GM12878 (cell line): ENCODE data around the gene APOBEC3C. TPM values are rescaled to one million over a fixed set of nuclear protein-coding genes. Genes with fewer than 3 reads are reported as not detected.

Experiments
- ATAC-seq: fragments of 200-7000 bp; cut with Tn5 transposase; 3 replicates; pipeline ENCODE4 v1.9.1; 2020; ENCODE audit warnings: mild to moderate bottlenecking, moderate library complexity
- BruUV-seq: library from RNA; stranded (reverse); fragments of 400-500 nt; replicated peaks from 2 replicates; lab custom pipeline; 2021; lab: Mats Ljungman, UMichigan
- CTCF ChIA-PET: fragments of 300-600 bp; sonication (Branson Sonifier 250); formaldehyde crosslinking; extraction: SDS; loops from one replicate; lab custom pipeline; 2021; ENCODE audit warnings: inconsistent platforms; lab: Yijun Ruan, JAX
- POLR2A ChIA-PET: fragments of 350-600 bp; formaldehyde crosslinking; extraction: SDS; loops from one replicate; lab custom pipeline; 2021; ENCODE audit warnings: inconsistent platforms; lab: Charles Lee
- RAD21 ChIA-PET: fragments of 300-600 bp; sonication (Branson Sonifier 250); formaldehyde crosslinking; loops from one replicate; lab custom pipeline; 2023; ENCODE audit warnings: antibody characterized with exemption; ENCODE audit not compliant: unreplicated experiment; lab: Charles Lee
- SMC1A ChIA-PET: fragments of 300-600 bp; sonication (Branson Sonifier 250); formaldehyde crosslinking; loops from one replicate; lab custom pipeline; 2023; ENCODE audit not compliant: unreplicated experiment, uncharacterized antibody; lab: Charles Lee
- DNase-seq: peaks from one replicate; pipeline ENCODE4 v3.0.0-alpha.2; 2011; ENCODE audit warnings: low read depth, low spot score
- FAIRE-seq: peaks from 3 replicates; lab custom pipeline; 2011; peaks lifted over from hg19 to GRCh38; lab: Jason Lieb, UNC
- H2AFZ ChIP-seq: 2 replicates; pipeline ENCODE4 v1.6.0; 2011; ENCODE audit warnings: low read depth, low read length, control low read depth; ENCODE audit not compliant: control insufficient read depth
- H3K27ac ChIP-seq: 2 replicates; pipeline ENCODE4 v1.5.1; 2011; ENCODE audit warnings: control low read depth; ENCODE audit not compliant: control insufficient read depth, insufficient read depth
- H3K27me3 ChIP-seq, 2 experiments: replicated peaks in 1 of 2; 2 replicates each; pipeline versions ENCODE4 v1.6.0 to v1.6.1; 2011; ENCODE audit warnings: low read length in 1 of 2; ENCODE audit not compliant: control insufficient read depth in 2 of 2, insufficient read depth in 2 of 2
- H3K36me3 ChIP-seq, 2 experiments: 2 replicates each; pipeline ENCODE4 v1.5.1; 2011; ENCODE audit warnings: low read length in 1 of 2; ENCODE audit not compliant: control insufficient read depth in 2 of 2, insufficient read depth in 2 of 2
- H3K4me1 ChIP-seq: 2 replicates; pipeline ENCODE4 v1.6.1; 2011; ENCODE audit warnings: mild to moderate bottlenecking, low read length, moderate library complexity, mixed read lengths; ENCODE audit not compliant: control insufficient read depth, insufficient read depth
- H3K4me2 ChIP-seq: 2 replicates; pipeline ENCODE4 v1.6.0; 2011; ENCODE audit warnings: control low read depth; ENCODE audit not compliant: control insufficient read depth, insufficient read depth
- H3K4me3 ChIP-seq: fragments of 200-600 bp; sonication (generic); 2 replicates; pipeline ENCODE4 v1.5.1; 2016
- H3K79me2 ChIP-seq: 2 replicates; pipeline ENCODE4 v1.6.0; 2011; ENCODE audit warnings: low read length; ENCODE audit not compliant: control insufficient read depth, insufficient read depth
- H3K9ac ChIP-seq: 2 replicates; pipeline ENCODE4 v1.8.0; 2011; ENCODE audit warnings: low read length, control low read depth, mixed read lengths; ENCODE audit not compliant: control insufficient read depth, insufficient read depth
- H3K9me3 ChIP-seq: replicated peaks from 3 replicates; pipeline ENCODE4 v1.5.1; 2011; ENCODE audit warnings: mild to moderate bottlenecking, low read length; ENCODE audit not compliant: control insufficient read depth, insufficient read depth
- H4K20me1 ChIP-seq: 2 replicates; pipeline ENCODE4 v1.6.0; 2011; ENCODE audit not compliant: control insufficient read depth, insufficient read depth
- BACH1 ChIP-seq: fragments of 450-650 bp; IDR thresholded peaks from 2 replicates; pipeline ENCODE4 v1.6.1; 2017; ENCODE audit warnings: mild to moderate bottlenecking, borderline replicate concordance
- EED ChIP-seq: sonication (generic); IDR thresholded peaks from 2 replicates; pipeline ENCODE4 v1.6.1; 2016; ENCODE audit warnings: antibody characterized with exemption, low read depth
- ESRRA ChIP-seq: IDR thresholded peaks from 2 replicates; pipeline ENCODE4 v1.6.1; 2012; ENCODE audit warnings: mild to moderate bottlenecking, low read length, improper control_type of control experiment
- GATAD2B ChIP-seq: fragments of 450-650 bp; conservative IDR thresholded peaks from 2 replicates; pipeline ENCODE4 v1.6.1; 2017; ENCODE audit warnings: low read depth, mild to moderate bottlenecking, moderate library complexity
- IKZF1 ChIP-seq: fragments of 450-650 bp; conservative IDR thresholded peaks from 2 replicates; pipeline ENCODE4 v1.6.1; 2017; ENCODE audit warnings: antibody characterized with exemption, mild to moderate bottlenecking
- MEF2B ChIP-seq: fragments of 450-650 bp; IDR thresholded peaks from 2 replicates; pipeline ENCODE4 v1.6.1; 2018; ENCODE audit warnings: mild to moderate bottlenecking, moderate library complexity; ENCODE audit not compliant: partially characterized antibody, poor library complexity, severe bottlenecking
- MTA2 ChIP-seq: fragments of 450-650 bp; IDR thresholded peaks from 2 replicates; pipeline ENCODE4 v1.6.1; 2016; ENCODE audit warnings: low read depth, mild to moderate bottlenecking, moderate library complexity
- MXI1 ChIP-seq: fragments of 150-350 bp; IDR thresholded peaks from 2 replicates; pipeline ENCODE4 v1.6.1; 2011; ENCODE audit warnings: low read depth, mild to moderate bottlenecking, inconsistent platforms, low read length, improper control_type of control experiment
- MYC ChIP-seq: IDR thresholded peaks from 2 replicates; pipeline ENCODE4 v1.6.1; 2011; ENCODE audit warnings: mild to moderate bottlenecking, low read length, moderate library complexity, inconsistent platforms; ENCODE audit not compliant: insufficient read depth, insufficient replicate concordance, insufficient read length, severe bottlenecking
- NFYB ChIP-seq: IDR thresholded peaks from 2 replicates; pipeline ENCODE4 v1.6.1; 2011; ENCODE audit warnings: low read depth, mild to moderate bottlenecking, low read length, improper control_type of control experiment, moderate library complexity; ENCODE audit not compliant: insufficient read depth
- NR2C2 ChIP-seq: IDR thresholded peaks from 2 replicates; pipeline ENCODE4 v1.6.1; 2011; ENCODE audit warnings: borderline replicate concordance, low read depth; ENCODE audit not compliant: control insufficient read depth, insufficient read length
- PAX5 ChIP-seq: IDR thresholded peaks from 2 replicates; pipeline ENCODE4 v1.6.1; 2011; ENCODE audit warnings: low read depth, low read length, borderline replicate concordance
- PAX8 ChIP-seq: fragments of 450-650 bp; IDR thresholded peaks from 2 replicates; pipeline ENCODE4 v1.6.1; 2017; ENCODE audit warnings: mild to moderate bottlenecking, moderate library complexity
- POLR2AphosphoS2 ChIP-seq: IDR thresholded peaks from 2 replicates; pipeline ENCODE4 v1.6.1; 2011; ENCODE audit warnings: low read depth, mild to moderate bottlenecking, low read length, improper control_type of control experiment, moderate library complexity
- RB1 ChIP-seq: fragments of 450-650 bp; formaldehyde crosslinking; IDR thresholded peaks from 2 replicates; pipeline ENCODE4 v1.6.1; 2017; ENCODE audit warnings: mild to moderate bottlenecking, borderline replicate concordance
- RELA ChIP-seq: fragments of 450-650 bp; IDR thresholded peaks from 2 replicates; pipeline ENCODE4 v1.8.0; 2014; ENCODE audit warnings: borderline replicate concordance; ENCODE audit not compliant: partially characterized antibody
- SMARCA5 ChIP-seq: fragments of 450-650 bp; IDR thresholded peaks from 2 replicates; pipeline ENCODE4 v1.6.1; 2017; ENCODE audit warnings: mild to moderate bottlenecking
- SREBF2 ChIP-seq: IDR thresholded peaks from 2 replicates; pipeline ENCODE4 v1.6.1; 2012; ENCODE audit warnings: mild to moderate bottlenecking, low read length
- ZZZ3 ChIP-seq: IDR thresholded peaks from 2 replicates; pipeline ENCODE4 v1.6.1; 2011; ENCODE audit warnings: low read depth; ENCODE audit not compliant: control insufficient read depth, insufficient read length
- WGBS: methylation state at CpG from one replicate; pipeline ENCODE4 v1.1.6; 2016; ENCODE audit warnings: low lambda C conversion rate; ENCODE audit not compliant: insufficient replicate concordance, insufficient coverage; ENCODE audit errors: missing lambda C conversion rate; 5-methylcytosine and 5-hydroxymethylcytosine counted together
- in situ Hi-C: fragments of 300-500 bp; cut with MboI; formaldehyde crosslinking; loops from 9 replicates; pipeline ENCODE4 v1.14.3; 2018; ENCODE audit warnings: mixed read lengths
- intact Hi-C: fragments of 100-400 bp; cut with micrococcal nuclease; formaldehyde crosslinking; loops from one replicate; pipeline ENCODE4 v1.14.2; 2022; ENCODE audit not compliant: unreplicated experiment
- polyA plus RNA-seq, 11 experiments: library from polyadenylated mRNA; depleted of rRNA in 4 of 11; unstranded in 6 of 11; stranded (reverse) in 5 of 11; fragments of >200 nt; fragmentation: Nextera tagmentation in 4 of 11; fragmentation: Illumina TruSeq in 1 of 11; extraction: Ambion mirVana in 4 of 11; extraction: Trizol in 1 of 11; gene quantifications; 1 replicate in 1 of 11; 2 replicates in 10 of 11; pipeline versions ENCODE4 v1.2.1 to v1.2.3, GENCODE V29; 2011 to 2016; ENCODE audit warnings: inconsistent platforms in 2 of 11, missing spikeins in 2 of 11, low read depth in 1 of 11
- total RNA-seq, 4 experiments: library from RNA; depleted of rRNA in 3 of 4; stranded (reverse); fragments of >200 nt in 3 of 4; fragmentation: Illumina TruSeq in 1 of 4; extraction: Trizol in 1 of 4; gene quantifications; 2 replicates each; pipeline versions ENCODE4 v1.2.1 to v1.2.3, GENCODE V29; 2013 to 2021
- TF ChIP-seq, protein P1 (sequence below): fragments of 450-650 bp; IDR thresholded peaks from 2 replicates; pipeline ENCODE4 v1.6.1; 2017; ENCODE audit warnings: mild to moderate bottlenecking

Gene APOBEC3C
- total and polyA plus RNA-seq, 10 of the 15 experiments (the other 5 are each of a cell fraction or from before 2014, with no cell fraction given): 22.9 to 290 (median 156) TPM

- H3K4me3 ChIP-seq: no peak overlapping the region
- RAD21 ChIA-PET: no interaction called here
- in situ Hi-C loops (no loop called here), intact Hi-C loops (no loop called here)
- peaks cover 2 to 7% of the 10 kb centered on the region in 2 experiments; a peak in 2 of 4 replicates for H3K36me3 ChIP-seq
- no peaks in the 10 kb centered on the region for H3K27me3 ChIP-seq
- FAIRE-seq (no peak), ATAC-seq (no peak), DNase-seq (no peak)
- no peaks in the 10 kb centered on the region for H4K20me1 ChIP-seq
- H2AFZ ChIP-seq: no peak overlapping the region
- H3K9ac ChIP-seq: no peak overlapping the region
- 85% methylated on average over 12 of the region's 15 CpGs for WGBS
- SMC1A ChIA-PET: no interaction called here
- H3K79me2 ChIP-seq: peaks cover 23% of the 10 kb centered on the region
- no peak overlapping the region for H3K27ac ChIP-seq
- H3K4me1 ChIP-seq: peaks cover 13% of the 10 kb centered on the region
- POLR2A ChIA-PET: interaction anchor here (0.6 kb wide), 1 partner anchor 98 kb away, joined by 3 read pairs; no protein-coding TSS in a partner anchor
- CTCF ChIA-PET: no interaction called here
- H3K9me3 ChIP-seq: no peaks in the 10 kb centered on the region
- no peak overlapping the region for H3K4me2 ChIP-seq
- no peak for TF ChIP-seq IKZF1
- TF ChIP-seq NFYB: no peak
- no peak for TF ChIP-seq PAX8
- TF ChIP-seq RELA: no peak
- no peak for TF ChIP-seq MYC
- TF ChIP-seq EED: no peak
- no peak for TF ChIP-seq SREBF2
- no peak for TF ChIP-seq RB1
- TF ChIP-seq MXI1: no peak
- TF ChIP-seq GATAD2B: no peak
- no peak for TF ChIP-seq MTA2
- TF ChIP-seq, protein P1, sequence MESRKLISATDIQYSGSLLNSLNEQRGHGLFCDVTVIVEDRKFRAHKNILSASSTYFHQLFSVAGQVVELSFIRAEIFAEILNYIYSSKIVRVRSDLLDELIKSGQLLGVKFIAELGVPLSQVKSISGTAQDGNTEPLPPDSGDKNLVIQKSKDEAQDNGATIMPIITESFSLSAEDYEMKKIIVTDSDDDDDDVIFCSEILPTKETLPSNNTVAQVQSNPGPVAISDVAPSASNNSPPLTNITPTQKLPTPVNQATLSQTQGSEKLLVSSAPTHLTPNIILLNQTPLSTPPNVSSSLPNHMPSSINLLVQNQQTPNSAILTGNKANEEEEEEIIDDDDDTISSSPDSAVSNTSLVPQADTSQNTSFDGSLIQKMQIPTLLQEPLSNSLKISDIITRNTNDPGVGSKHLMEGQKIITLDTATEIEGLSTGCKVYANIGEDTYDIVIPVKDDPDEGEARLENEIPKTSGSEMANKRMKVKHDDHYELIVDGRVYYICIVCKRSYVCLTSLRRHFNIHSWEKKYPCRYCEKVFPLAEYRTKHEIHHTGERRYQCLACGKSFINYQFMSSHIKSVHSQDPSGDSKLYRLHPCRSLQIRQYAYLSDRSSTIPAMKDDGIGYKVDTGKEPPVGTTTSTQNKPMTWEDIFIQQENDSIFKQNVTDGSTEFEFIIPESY: no peak
- TF ChIP-seq MEF2B: no peak
- TF ChIP-seq PAX5: no peak
- TF ChIP-seq SMARCA5: no peak
- no peak for TF ChIP-seq NR2C2
- no peak for TF ChIP-seq BACH1
- no peak for TF ChIP-seq ZZZ3
- no peak for TF ChIP-seq POLR2AphosphoS2
- TF ChIP-seq ESRRA: no peak
- no TSS peak for BruUV-seq
Observed at GRCh38 chr22:39024519-39025308, 10.7 kb downstream of the APOBEC3C start.
